ENCODE results near the gene RLBP1.
A peak's percentile ranks its signal among the peaks of the same experiment; 100 is the strongest.
"Not testable (repeated sequence)": the region's sequence is repeated elsewhere in the genome, so short reads cannot be mapped to it uniquely, and the experiment has no call there.

RLBP1 gene

GRCh38 chr15:89221543-89221942 is at the start of gene RLBP1:
TSS of gene RLBP1 (minus strand) at chr15:89221579. CDS start at chr15:89218975, 2,604 bp downstream.
- no peak for DNase-seq

- DNase-seq = not testable (repeated sequence)
These were observed 28.8 kb upstream of the RLBP1 start for GRCh38 chr15:89250142-89250541.

DNA sequence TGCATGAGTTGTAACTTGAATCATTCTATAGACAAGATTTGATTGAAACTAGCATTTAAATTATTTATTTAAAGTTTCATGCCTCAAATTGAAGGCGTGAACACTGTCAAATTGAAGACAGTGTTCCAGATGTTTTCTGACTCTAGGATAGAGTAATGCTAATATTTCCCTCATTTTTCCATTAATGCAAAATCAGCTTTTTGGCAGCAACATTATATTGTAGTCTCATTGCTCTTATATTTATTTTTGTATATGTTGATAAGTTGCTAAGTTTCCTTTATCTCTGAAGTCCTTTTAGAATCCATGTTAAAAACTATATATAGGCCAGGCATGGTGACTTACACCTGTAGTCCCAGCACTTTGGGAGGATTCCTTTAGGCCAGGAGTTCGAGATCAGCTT is 27.2 kb upstream of the RLBP1 start:
- no peak for DNase-seq

DNA sequence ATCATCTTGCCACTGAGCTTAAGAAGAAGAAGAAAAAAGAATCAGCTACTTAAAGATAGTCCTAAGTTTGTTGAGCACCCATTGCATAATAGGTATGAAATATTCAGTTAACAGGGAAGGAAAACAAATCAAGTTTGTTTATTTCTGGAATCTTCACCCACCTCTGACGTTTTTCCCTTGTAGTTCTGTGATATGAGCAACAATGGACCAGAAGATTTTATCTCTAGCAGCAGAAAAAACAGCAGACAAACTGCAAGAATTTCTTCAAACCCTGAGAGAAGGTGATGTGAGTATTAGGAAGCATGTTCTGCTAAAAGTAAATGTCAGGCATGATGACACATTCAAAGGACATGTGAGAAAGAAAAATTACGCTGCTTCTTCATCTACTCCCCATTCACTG is 26.1 kb upstream of the RLBP1 start:
- no peak for DNase-seq

- DNase-seq = no peak
These were observed 23.2 kb upstream of the RLBP1 start for GRCh38 chr15:89244574-89244903.

GRCh38 chr15:89243691-89244573 is 22.6 kb upstream of the RLBP1 start, which contains the start of gene FANCI:
TSS of gene FANCI (plus strand) at chr15:89243979. CDS start at chr15:89247648, 3,669 bp downstream.
- DNase-seq = peak; percentile 86

DNA sequence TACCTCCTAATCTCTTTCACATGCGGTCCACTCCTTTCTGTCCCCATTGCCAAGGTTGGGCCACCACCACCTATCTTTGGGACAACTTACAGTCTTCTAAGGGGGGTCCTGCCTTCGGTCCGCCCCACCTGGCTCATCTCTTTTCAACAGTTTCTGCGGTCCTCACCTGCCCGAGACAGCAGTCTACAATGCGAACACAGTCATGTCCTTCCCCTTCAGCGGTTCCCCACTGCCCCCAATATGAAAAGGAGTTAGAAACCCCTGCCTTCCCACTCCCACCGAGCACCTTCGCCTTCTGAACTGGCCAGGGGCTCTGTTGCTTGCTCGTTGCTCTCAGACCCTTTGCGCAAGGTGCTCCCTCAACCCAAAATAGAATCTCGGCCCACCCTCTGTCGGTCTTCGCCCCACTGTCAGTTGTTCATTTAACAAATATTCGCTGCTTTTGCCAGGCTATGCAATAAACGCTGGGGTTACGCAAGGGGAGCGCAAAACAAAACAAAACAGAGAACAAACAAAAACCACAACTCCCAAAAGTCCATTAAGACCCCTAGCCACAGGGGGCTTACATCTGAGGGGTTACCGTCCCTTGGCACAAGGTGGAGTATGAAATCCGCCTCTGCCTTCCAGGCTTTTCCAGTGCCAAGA is 21.8 kb upstream of the RLBP1 start:
- DNase-seq = no peak

- DNase-seq = not testable (repeated sequence)
These were observed 18.8 kb upstream of the RLBP1 start for GRCh38 chr15:89239883-89240810.

- no peak for DNase-seq
These were observed 10.5 kb upstream of the RLBP1 start for GRCh38 chr15:89231832-89232231.

DNA sequence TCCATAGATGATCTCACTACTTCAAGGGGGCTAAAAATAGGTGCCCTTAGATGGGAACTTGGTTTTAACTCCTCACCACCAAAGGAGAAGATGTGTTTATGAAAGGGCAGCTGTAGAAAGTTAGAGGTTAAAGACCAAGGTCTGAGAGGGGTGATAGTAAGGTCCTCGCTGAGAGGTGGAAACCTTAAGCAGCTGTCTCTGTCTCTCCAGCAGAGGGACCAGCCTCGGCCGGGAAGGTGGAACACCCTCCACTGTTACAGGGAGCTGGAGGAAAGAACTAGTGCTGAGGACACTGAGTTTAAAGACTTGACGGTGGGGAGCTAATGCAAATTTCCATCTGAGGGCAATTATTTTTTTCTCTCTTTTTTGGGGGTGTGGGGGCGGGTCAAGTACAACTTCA is 8.9 kb upstream of the RLBP1 start:
- DNase-seq = no peak

- no peak for DNase-seq
These were observed 6.0 kb upstream of the RLBP1 start for GRCh38 chr15:89227425-89227824.

DNA sequence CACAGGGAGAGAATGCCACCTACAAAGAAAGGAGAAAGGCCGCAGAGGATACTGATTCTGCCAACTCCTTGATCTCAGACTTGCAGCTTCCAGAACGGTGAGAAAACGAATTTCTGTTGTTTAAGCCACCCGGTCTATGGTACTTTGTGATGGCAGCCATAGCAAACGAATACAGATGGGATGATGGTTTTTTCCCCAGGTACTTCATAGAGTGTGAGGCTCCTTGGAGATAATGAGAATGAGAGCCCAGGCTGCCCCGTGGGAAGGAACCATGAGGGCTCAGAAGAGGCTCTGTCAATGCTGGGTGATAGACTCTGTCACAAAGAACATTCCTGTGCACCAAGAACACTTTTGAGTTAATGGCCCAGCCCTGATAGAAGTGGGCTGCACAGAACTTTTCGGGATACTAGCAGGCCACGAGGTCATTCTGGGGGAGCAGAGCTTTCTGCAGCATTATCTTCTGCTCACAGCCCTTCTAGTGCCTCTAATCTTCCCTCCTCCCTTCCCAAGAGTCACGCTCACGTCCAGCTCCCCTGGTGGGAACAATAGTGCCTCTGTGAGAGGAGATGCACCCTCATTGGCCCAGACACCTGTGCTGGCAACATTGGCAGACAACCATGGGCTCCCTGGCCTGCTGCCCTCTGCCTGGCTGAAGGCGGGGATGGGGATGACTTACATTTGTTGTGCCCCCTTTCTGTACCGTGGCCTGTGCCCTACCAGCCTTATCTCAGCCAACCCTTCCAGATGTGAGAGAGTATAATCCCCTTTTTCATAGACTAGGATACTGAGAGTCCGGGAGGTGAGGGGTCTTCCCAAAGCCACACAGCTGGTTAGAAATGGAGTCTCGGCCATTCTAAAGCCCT is 5.2 kb upstream of the RLBP1 start:
- DNase-seq = no peak

GRCh38 chr15:89225588-89225987 is 4.2 kb upstream of the RLBP1 start:
- no peak for DNase-seq

- DNase-seq = no peak
These were observed 2.8 kb downstream of the RLBP1 start for GRCh38 chr15:89218531-89218930.

GRCh38 chr15:89217686-89218376 is 3.5 kb downstream of the RLBP1 start:
- DNase-seq = no peak

DNA sequence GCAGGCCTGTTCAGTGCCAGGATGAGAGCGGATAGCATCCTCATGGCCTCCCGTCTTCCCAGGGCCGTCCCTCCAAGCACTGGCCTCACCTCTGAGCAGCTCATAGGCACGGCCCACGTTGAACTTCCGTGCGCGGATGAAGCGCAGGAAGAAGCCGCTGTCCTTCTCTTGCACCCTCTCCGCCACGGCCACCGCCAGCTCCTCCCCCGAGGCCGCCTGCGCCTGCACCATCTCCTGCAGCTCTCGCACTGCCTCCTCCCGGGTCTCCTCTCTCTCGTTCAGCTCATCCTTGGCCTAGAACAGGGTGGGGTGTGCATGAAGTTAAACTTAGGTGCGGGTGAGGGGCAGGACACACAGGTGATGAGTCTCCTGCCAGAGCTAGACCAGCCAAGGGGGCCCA is 4.3 kb downstream of the RLBP1 start:
- DNase-seq = no peak

- no peak for DNase-seq
These were observed 5.8 kb downstream of the RLBP1 start for GRCh38 chr15:89215627-89216026.

GRCh38 chr15:89211678-89212170 is 9.7 kb downstream of the RLBP1 start:
- DNase-seq = no peak

- no peak for DNase-seq
These were observed 12.3 kb downstream of the RLBP1 start for GRCh38 chr15:89209057-89209456.

GRCh38 chr15:89208256-89208655 is 13.1 kb downstream of the RLBP1 start:
- no peak for DNase-seq

- peak; percentile 71 for DNase-seq
These were observed 14.5 kb downstream of the RLBP1 start for GRCh38 chr15:89206908-89207331.
